Neural progenitor cell (in vitro differentiated cells): Measurements from ENCODE around the gene SCMH1.

Source experiments
- EZH2 ChIP-seq: fragments of 200-600 bp; sonication (generic); IDR thresholded peaks from 2 replicates; pipeline ENCODE4 v1.6.1; 2017; ENCODE audit warnings: antibody characterized with exemption, mild to moderate bottlenecking, moderate library complexity
- EZH2phosphoT487 ChIP-seq: fragments of 200-600 bp; sonication (generic); IDR thresholded peaks from 2 replicates; pipeline ENCODE4 v1.6.1; 2017; ENCODE audit warnings: antibody characterized with exemption
- TF ChIP-seq, protein P1 (sequence below): fragments of 200-600 bp; sonication (generic); IDR thresholded peaks from 2 replicates; pipeline ENCODE4 v1.5.1; 2017; ENCODE audit warnings: antibody characterized with exemption, mild to moderate bottlenecking

- TF ChIP-seq, protein P1, sequence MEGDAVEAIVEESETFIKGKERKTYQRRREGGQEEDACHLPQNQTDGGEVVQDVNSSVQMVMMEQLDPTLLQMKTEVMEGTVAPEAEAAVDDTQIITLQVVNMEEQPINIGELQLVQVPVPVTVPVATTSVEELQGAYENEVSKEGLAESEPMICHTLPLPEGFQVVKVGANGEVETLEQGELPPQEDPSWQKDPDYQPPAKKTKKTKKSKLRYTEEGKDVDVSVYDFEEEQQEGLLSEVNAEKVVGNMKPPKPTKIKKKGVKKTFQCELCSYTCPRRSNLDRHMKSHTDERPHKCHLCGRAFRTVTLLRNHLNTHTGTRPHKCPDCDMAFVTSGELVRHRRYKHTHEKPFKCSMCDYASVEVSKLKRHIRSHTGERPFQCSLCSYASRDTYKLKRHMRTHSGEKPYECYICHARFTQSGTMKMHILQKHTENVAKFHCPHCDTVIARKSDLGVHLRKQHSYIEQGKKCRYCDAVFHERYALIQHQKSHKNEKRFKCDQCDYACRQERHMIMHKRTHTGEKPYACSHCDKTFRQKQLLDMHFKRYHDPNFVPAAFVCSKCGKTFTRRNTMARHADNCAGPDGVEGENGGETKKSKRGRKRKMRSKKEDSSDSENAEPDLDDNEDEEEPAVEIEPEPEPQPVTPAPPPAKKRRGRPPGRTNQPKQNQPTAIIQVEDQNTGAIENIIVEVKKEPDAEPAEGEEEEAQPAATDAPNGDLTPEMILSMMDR = no peak
- TF ChIP-seq EZH2 (no peak), EZH2phosphoT487 (no peak)
These were observed 211.1 kb downstream of the SCMH1 start for GRCh38 chr1:41030872-41031616.
